Fibroblast of the aortic adventitia (primary cell): ENCODE data around the gene UBE2U. TPM values are rescaled to one million over a fixed set of nuclear protein-coding genes. Genes with fewer than 3 reads are reported as not detected.
"Not testable (repeated sequence)": the region's sequence is repeated elsewhere in the genome, so short reads cannot be mapped to it uniquely, and the experiment has no call there.

ENCODE experiments used
- DNase-seq: peaks from one replicate; pipeline ENCODE4 v3.0.0-alpha.2; 2010; ENCODE audit warnings: low read depth
- H3K4me3 ChIP-seq: 2 replicates; pipeline ENCODE4 v1.5.1; 2011; ENCODE audit warnings: low read depth, mild to moderate bottlenecking, control low read depth, low read length, moderate library complexity
- CTCF ChIP-seq: IDR thresholded peaks from 2 replicates; pipeline ENCODE4 v1.5.1; 2011; ENCODE audit warnings: mild to moderate bottlenecking, low read length, control low read depth, inconsistent platforms; ENCODE audit not compliant: insufficient read depth
- total RNA-seq: library from RNA; depleted of rRNA; stranded (reverse); fragments of >200 nt; gene quantifications from 2 replicates; pipeline ENCODE4 v1.2.3, GENCODE V29; 2012; ENCODE audit warnings: low replicate concordance

UBE2U gene
- total RNA-seq, 1 donor = not detected

- DNase-seq = peak; percentile 93
- no peak for TF ChIP-seq CTCF
- H3K4me3 ChIP-seq = no peak overlapping the region
Measured at GRCh38 chr1:64223329-64224151, 20.1 kb downstream of the UBE2U start.

GRCh38 chr1:64224236-64224635 lies 20.8 kb downstream of the UBE2U start:
- DNase-seq, H3K4me3 ChIP-seq: not testable (repeated sequence)

GRCh38 chr1:64228167-64228957 lies 24.9 kb downstream of the UBE2U start:
- H3K4me3 ChIP-seq = no peak overlapping the region
- no peak for TF ChIP-seq CTCF
- peak; percentile 52 for DNase-seq

GRCh38 chr1:64229307-64229706 lies 25.9 kb downstream of the UBE2U start:
- H3K4me3 ChIP-seq = no peak overlapping the region
- no peak for DNase-seq
- TF ChIP-seq CTCF = no peak

GRCh38 chr1:64231153-64231552 lies 27.7 kb downstream of the UBE2U start:
- no peak overlapping the region for H3K4me3 ChIP-seq
- no peak for DNase-seq
- TF ChIP-seq CTCF = no peak

GRCh38 chr1:64231654-64232053 lies 28.2 kb downstream of the UBE2U start:
- DNase-seq = no peak
- no peak for TF ChIP-seq CTCF

GRCh38 chr1:64234714-64235113 lies 31.3 kb downstream of the UBE2U start:
- H3K4me3 ChIP-seq = no peak overlapping the region
- no peak for DNase-seq
- TF ChIP-seq CTCF = no peak

More at GRCh38 chr1:64231654-64232053, 28.2 kb downstream of the UBE2U start:
- H3K4me3 ChIP-seq = no peak overlapping the region
